ENCODE data around the gene GALNT10.
A peak's percentile ranks its signal among the peaks of the same experiment; 100 is the strongest.

GALNT10 gene

GRCh38 chr5:154405078-154405792 lies 214.7 kb downstream of the GALNT10 start:
- Histone ChIP-seq H3K79me1 (ENCODE audit: low read length) (no peaks in the 10 kb centered on the region), H2BK120ac (ENCODE audit: low read depth, low read length) (no peak overlapping the region), H3K79me2 (ENCODE audit: control insufficient read depth, insufficient read depth, low read length) (no peaks in the 10 kb centered on the region), H3K4me2 (ENCODE audit: low read length) (peak overlapping the region; percentile 63), H3K4me1 (ENCODE audit: control insufficient read depth, low read depth, low read length) (peaks cover 6% of the 10 kb centered on the region), H3K27me3 (ENCODE audit: insufficient read depth, low read length, poor library complexity) (no peaks in the 10 kb centered on the region), H3K56ac (ENCODE audit: low read length) (peak overlapping the region; percentile 81), H3K4me3 (ENCODE audit: low read length) (no peak overlapping the region), H2BK5ac (ENCODE audit: low read length) (no peak overlapping the region), H3K18ac (ENCODE audit: low read length) (peak overlapping the region; percentile 82), H4K5ac (ENCODE audit: low read length) (no peak overlapping the region), H2AK5ac (ENCODE audit: low read length) (no peak overlapping the region), H3K4ac (ENCODE audit: low read depth, low read length) (peak overlapping the region; percentile 82), H3K27ac (ENCODE audit: low read depth, low read length) (no peak overlapping the region), H3K23ac (ENCODE audit: low read length) (peak overlapping the region; percentile 53), H4K8ac (ENCODE audit: low read depth, low read length) (no peak overlapping the region), H3K9ac (ENCODE audit: low read length) (peak overlapping the region; percentile 60), H2BK15ac (replicated peaks; ENCODE audit: low read depth) (no peak overlapping the region), H3K36me3 (ENCODE audit: control insufficient read depth, insufficient read depth, low read length) (no peaks in the 10 kb centered on the region)
- WGBS (ENCODE audit: extremely low coverage, insufficient coverage, low lambda C conversion rate) = no CpG with 5 or more reads among the region's 37 CpGs
- DNase-seq = peak; percentile 89

DNA sequence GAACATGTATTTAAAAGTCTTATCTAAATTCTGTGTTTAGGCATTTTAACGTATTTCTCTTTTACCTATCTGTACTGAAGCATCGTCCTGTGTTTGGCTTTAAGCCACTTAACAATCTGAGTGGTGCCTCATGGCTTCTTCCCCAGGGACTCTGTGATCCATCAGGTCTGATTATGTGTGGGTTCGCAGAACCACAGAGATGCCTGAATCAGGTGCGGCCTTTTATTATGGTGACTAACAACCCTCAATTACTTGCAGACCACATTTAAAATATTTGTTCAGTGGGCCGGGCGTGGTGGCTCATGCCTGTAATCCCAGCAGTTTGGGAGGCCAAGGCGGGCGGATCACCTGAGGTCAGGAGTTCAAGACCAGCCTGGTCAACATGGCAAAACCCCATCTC lies 215.7 kb downstream of the GALNT10 start:
- Histone ChIP-seq H3K4ac (ENCODE audit: low read depth, low read length) (no peak overlapping the region), H3K9ac (ENCODE audit: low read length) (no peak overlapping the region), H3K27ac (ENCODE audit: low read depth, low read length) (no peak overlapping the region), H2BK5ac (ENCODE audit: low read length) (no peak overlapping the region), H4K8ac (ENCODE audit: low read depth, low read length) (no peak overlapping the region), H3K4me1 (ENCODE audit: control insufficient read depth, low read depth, low read length) (peaks cover 6% of the 10 kb centered on the region), H3K56ac (ENCODE audit: low read length) (no peak overlapping the region), H4K5ac (ENCODE audit: low read length) (no peak overlapping the region), H3K23ac (ENCODE audit: low read length) (no peak overlapping the region), H3K36me3 (ENCODE audit: control insufficient read depth, insufficient read depth, low read length) (no peaks in the 10 kb centered on the region), H3K79me2 (ENCODE audit: control insufficient read depth, insufficient read depth, low read length) (no peaks in the 10 kb centered on the region), H3K4me3 (ENCODE audit: low read length) (no peak overlapping the region), H2BK15ac (replicated peaks; ENCODE audit: low read depth) (no peak overlapping the region), H3K27me3 (ENCODE audit: insufficient read depth, low read length, poor library complexity) (no peaks in the 10 kb centered on the region), H2BK120ac (ENCODE audit: low read depth, low read length) (no peak overlapping the region), H3K18ac (ENCODE audit: low read length) (no peak overlapping the region), H3K4me2 (ENCODE audit: low read length) (no peak overlapping the region), H3K79me1 (ENCODE audit: low read length) (no peaks in the 10 kb centered on the region), H2AK5ac (ENCODE audit: low read length) (no peak overlapping the region)
- no CpG with 5 or more reads among the region's 8 CpGs for WGBS (ENCODE audit: extremely low coverage, insufficient coverage, low lambda C conversion rate)
- no peak for DNase-seq

- WGBS (ENCODE audit: extremely low coverage, insufficient coverage, low lambda C conversion rate) = no CpG with 5 or more reads among the region's 4 CpGs
- peaks cover 6% of the 10 kb centered on the region for H3K4me1 ChIP-seq (ENCODE audit: control insufficient read depth, low read depth, low read length)
- no peaks in the 10 kb centered on the region for H3K36me3 ChIP-seq (ENCODE audit: control insufficient read depth, insufficient read depth, low read length)
- H3K18ac ChIP-seq (ENCODE audit: low read length) = no peak overlapping the region
- no peaks in the 10 kb centered on the region for H3K79me1 ChIP-seq (ENCODE audit: low read length)
- no peak overlapping the region for H3K9ac ChIP-seq (ENCODE audit: low read length)
- no peak overlapping the region for H3K4me2 ChIP-seq (ENCODE audit: low read length)
- no peak overlapping the region for H2AK5ac ChIP-seq (ENCODE audit: low read length)
- no peak overlapping the region for H2BK15ac ChIP-seq (replicated peaks; ENCODE audit: low read depth)
- H3K56ac ChIP-seq (ENCODE audit: low read length) = no peak overlapping the region
- no peaks in the 10 kb centered on the region for H3K27me3 ChIP-seq (ENCODE audit: insufficient read depth, low read length, poor library complexity)
- H2BK5ac ChIP-seq (ENCODE audit: low read length) = no peak overlapping the region
- H4K8ac ChIP-seq (ENCODE audit: low read depth, low read length) = no peak overlapping the region
- H3K79me2 ChIP-seq (ENCODE audit: control insufficient read depth, insufficient read depth, low read length) = no peaks in the 10 kb centered on the region
- H3K27ac ChIP-seq (ENCODE audit: low read depth, low read length) = no peak overlapping the region
- DNase-seq = no peak
- no peak overlapping the region for H4K5ac ChIP-seq (ENCODE audit: low read length)
- no peak overlapping the region for H3K4ac ChIP-seq (ENCODE audit: low read depth, low read length)
- H2BK120ac ChIP-seq (ENCODE audit: low read depth, low read length) = no peak overlapping the region
- H3K4me3 ChIP-seq (ENCODE audit: low read length) = no peak overlapping the region
- H3K23ac ChIP-seq (ENCODE audit: low read length) = no peak overlapping the region
These were observed 216.3 kb downstream of the GALNT10 start for GRCh38 chr5:154406826-154407225.

GRCh38 chr5:154408811-154409210 lies 218.3 kb downstream of the GALNT10 start:
- Histone ChIP-seq H3K79me2 (ENCODE audit: control insufficient read depth, insufficient read depth, low read length) (no peaks in the 10 kb centered on the region), H3K27me3 (ENCODE audit: insufficient read depth, low read length, poor library complexity) (no peaks in the 10 kb centered on the region), H3K79me1 (ENCODE audit: low read length) (no peaks in the 10 kb centered on the region), H4K5ac (ENCODE audit: low read length) (no peak overlapping the region), H3K4ac (ENCODE audit: low read depth, low read length) (no peak overlapping the region), H2BK120ac (ENCODE audit: low read depth, low read length) (no peak overlapping the region), H2BK5ac (ENCODE audit: low read length) (no peak overlapping the region), H3K4me3 (ENCODE audit: low read length) (no peak overlapping the region), H3K36me3 (ENCODE audit: control insufficient read depth, insufficient read depth, low read length) (no peaks in the 10 kb centered on the region), H3K9ac (ENCODE audit: low read length) (no peak overlapping the region), H3K23ac (ENCODE audit: low read length) (no peak overlapping the region), H3K18ac (ENCODE audit: low read length) (no peak overlapping the region), H3K4me2 (ENCODE audit: low read length) (no peak overlapping the region), H3K56ac (ENCODE audit: low read length) (no peak overlapping the region), H3K27ac (ENCODE audit: low read depth, low read length) (no peak overlapping the region), H2AK5ac (ENCODE audit: low read length) (no peak overlapping the region), H4K8ac (ENCODE audit: low read depth, low read length) (no peak overlapping the region), H2BK15ac (replicated peaks; ENCODE audit: low read depth) (no peak overlapping the region), H3K4me1 (ENCODE audit: control insufficient read depth, low read depth, low read length) (peaks cover 6% of the 10 kb centered on the region)
- no peak for DNase-seq
- WGBS (ENCODE audit: extremely low coverage, insufficient coverage, low lambda C conversion rate) = no CpG with 5 or more reads among the region's 6 CpGs

GRCh38 chr5:154409230-154409840 lies 218.8 kb downstream of the GALNT10 start:
- no peak overlapping the region for H3K23ac ChIP-seq (ENCODE audit: low read length)
- no peak overlapping the region for H3K4ac ChIP-seq (ENCODE audit: low read depth, low read length)
- H2BK15ac ChIP-seq (replicated peaks; ENCODE audit: low read depth) = no peak overlapping the region
- no peak overlapping the region for H2BK5ac ChIP-seq (ENCODE audit: low read length)
- no peaks in the 10 kb centered on the region for H3K27me3 ChIP-seq (ENCODE audit: insufficient read depth, low read length, poor library complexity)
- no peaks in the 10 kb centered on the region for H3K79me1 ChIP-seq (ENCODE audit: low read length)
- no peak overlapping the region for H3K4me2 ChIP-seq (ENCODE audit: low read length)
- H4K5ac ChIP-seq (ENCODE audit: low read length) = no peak overlapping the region
- H3K4me3 ChIP-seq (ENCODE audit: low read length) = no peak overlapping the region
- no peak overlapping the region for H3K56ac ChIP-seq (ENCODE audit: low read length)
- no peak overlapping the region for H3K9ac ChIP-seq (ENCODE audit: low read length)
- H3K27ac ChIP-seq (ENCODE audit: low read depth, low read length) = no peak overlapping the region
- peaks cover 6% of the 10 kb centered on the region for H3K4me1 ChIP-seq (ENCODE audit: control insufficient read depth, low read depth, low read length)
- H3K36me3 ChIP-seq (ENCODE audit: control insufficient read depth, insufficient read depth, low read length) = no peaks in the 10 kb centered on the region
- no peak overlapping the region for H2BK120ac ChIP-seq (ENCODE audit: low read depth, low read length)
- no CpG with 5 or more reads among the region's 15 CpGs for WGBS (ENCODE audit: extremely low coverage, insufficient coverage, low lambda C conversion rate)
- no peak overlapping the region for H2AK5ac ChIP-seq (ENCODE audit: low read length)
- no peaks in the 10 kb centered on the region for H3K79me2 ChIP-seq (ENCODE audit: control insufficient read depth, insufficient read depth, low read length)
- no peak for DNase-seq
- H3K18ac ChIP-seq (ENCODE audit: low read length) = no peak overlapping the region
- no peak overlapping the region for H4K8ac ChIP-seq (ENCODE audit: low read depth, low read length)

DNA sequence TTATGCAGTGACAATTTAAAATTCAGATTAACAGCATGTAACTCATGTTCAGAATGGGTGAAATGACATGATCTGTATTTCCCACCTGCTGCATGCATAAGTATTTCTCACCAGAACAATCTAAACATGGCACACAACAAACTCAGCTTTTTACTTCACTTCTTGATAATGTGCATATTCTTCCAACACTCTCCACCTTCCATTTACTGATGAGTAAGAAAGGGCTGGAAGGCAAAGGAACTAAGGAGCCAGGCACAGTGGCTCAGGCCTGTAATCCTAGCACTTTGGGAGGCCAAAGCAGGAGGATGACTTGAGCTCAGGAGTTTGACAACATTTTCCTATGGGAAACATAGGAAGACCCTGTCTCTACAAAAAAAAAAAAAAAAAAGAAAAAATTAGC lies 219.5 kb downstream of the GALNT10 start:
- H3K36me3 ChIP-seq (ENCODE audit: control insufficient read depth, insufficient read depth, low read length) = no peaks in the 10 kb centered on the region
- H3K4ac ChIP-seq (ENCODE audit: low read depth, low read length) = no peak overlapping the region
- H2BK5ac ChIP-seq (ENCODE audit: low read length) = no peak overlapping the region
- no peaks in the 10 kb centered on the region for H3K79me2 ChIP-seq (ENCODE audit: control insufficient read depth, insufficient read depth, low read length)
- H4K8ac ChIP-seq (ENCODE audit: low read depth, low read length) = no peak overlapping the region
- no peaks in the 10 kb centered on the region for H3K79me1 ChIP-seq (ENCODE audit: low read length)
- no peak overlapping the region for H3K27ac ChIP-seq (ENCODE audit: low read depth, low read length)
- no peak overlapping the region for H3K18ac ChIP-seq (ENCODE audit: low read length)
- no peaks in the 10 kb centered on the region for H3K27me3 ChIP-seq (ENCODE audit: insufficient read depth, low read length, poor library complexity)
- no peak overlapping the region for H3K4me2 ChIP-seq (ENCODE audit: low read length)
- no peak overlapping the region for H2BK15ac ChIP-seq (replicated peaks; ENCODE audit: low read depth)
- H3K23ac ChIP-seq (ENCODE audit: low read length) = no peak overlapping the region
- H3K56ac ChIP-seq (ENCODE audit: low read length) = no peak overlapping the region
- DNase-seq = no peak
- H3K4me3 ChIP-seq (ENCODE audit: low read length) = no peak overlapping the region
- peaks cover 6% of the 10 kb centered on the region for H3K4me1 ChIP-seq (ENCODE audit: control insufficient read depth, low read depth, low read length)
- no peak overlapping the region for H2AK5ac ChIP-seq (ENCODE audit: low read length)
- H4K5ac ChIP-seq (ENCODE audit: low read length) = no peak overlapping the region
- H3K9ac ChIP-seq (ENCODE audit: low read length) = no peak overlapping the region
- no peak overlapping the region for H2BK120ac ChIP-seq (ENCODE audit: low read depth, low read length)

Data from mesendoderm (in vitro differentiated cells).